ENCODE measurements around the gene DRP2. TPM values are rescaled to one million over a fixed set of nuclear protein-coding genes. Genes with fewer than 3 reads are reported as not detected.

Gene DRP2
- total RNA-seq: 0.15 and 0.47 TPM in 2 replicates

DNA sequence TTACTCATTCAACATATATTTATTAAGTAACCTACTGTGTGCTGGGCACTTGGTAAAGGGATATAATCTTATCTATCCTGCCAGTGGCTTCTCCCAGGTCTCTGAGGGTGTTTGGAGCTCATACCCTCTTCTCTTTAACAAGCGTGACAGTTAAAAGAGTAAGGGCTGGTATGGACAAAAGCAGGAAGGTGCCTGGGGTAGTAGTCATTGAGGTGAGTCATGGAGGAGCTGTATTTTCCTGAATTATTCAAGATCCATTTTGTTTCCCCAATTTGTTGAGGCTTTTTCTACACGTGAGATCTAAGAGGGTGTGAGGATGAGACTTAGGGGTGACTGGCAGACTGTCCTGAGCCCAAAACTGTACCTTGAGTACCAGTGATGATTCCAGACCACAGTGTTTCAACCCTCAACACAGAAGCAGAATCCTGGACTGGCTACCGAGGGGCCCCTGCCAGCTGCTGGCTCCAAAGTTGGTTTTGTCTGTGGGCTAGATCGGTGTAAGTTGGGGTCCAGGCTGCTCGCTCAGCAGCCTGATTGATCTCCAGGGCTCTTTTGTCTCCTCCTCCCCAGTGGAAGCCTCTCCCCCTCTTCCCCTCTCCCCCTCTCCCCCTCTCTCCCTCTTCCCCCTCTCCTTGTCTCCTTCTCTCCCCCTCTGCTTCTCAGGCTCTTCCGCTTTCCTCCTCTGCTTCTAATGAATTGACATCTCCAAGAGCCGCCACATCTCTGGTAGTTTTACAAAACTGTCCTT, at the start of gene DRP2:
DRP2 (plus strand) TSS at position 671 of the 748 bp plus-strand sequence. CDS start 11,862 bp downstream, outside the sequence.

DNA sequence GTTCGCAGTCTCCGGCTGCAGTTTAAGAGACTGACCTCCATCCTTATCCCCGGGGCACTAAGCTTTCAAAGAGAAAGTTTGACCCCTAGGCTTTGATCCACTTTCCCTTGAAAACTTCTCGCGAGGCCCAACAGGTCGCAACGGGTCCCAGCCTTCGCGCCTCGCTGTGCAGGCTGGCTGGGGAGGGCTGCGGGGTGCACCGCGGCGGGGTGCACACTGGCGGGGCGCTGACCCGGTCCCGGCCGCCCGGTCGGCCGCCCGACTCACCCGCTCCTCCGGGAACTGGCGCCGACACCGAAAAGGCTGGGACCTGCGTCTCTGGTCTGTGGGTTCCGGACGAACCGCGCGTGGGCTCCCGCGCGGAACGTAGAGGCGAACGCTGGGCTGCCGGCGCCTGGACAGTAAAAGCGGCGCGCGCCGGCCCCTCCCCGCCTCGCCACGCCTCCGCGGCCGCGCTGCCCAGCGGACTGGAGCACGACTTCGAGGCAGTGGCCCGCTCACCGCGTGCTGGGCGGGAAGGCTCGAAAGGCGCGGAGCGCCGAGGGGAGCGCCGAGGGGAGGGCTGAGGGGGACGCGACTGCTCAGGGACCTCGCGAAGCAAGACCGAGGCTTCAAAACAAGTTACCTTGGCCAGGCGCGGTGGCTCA, 71.5 kb downstream of the DRP2 start, which contains the start of gene TAF7L:
TAF7L (minus strand) TSS at position 378 of the 647 bp plus-strand sequence. CDS start 3,791 bp downstream, outside the sequence.

Other genes with a start within 250 kb of the DRP2 start
- 23.3 and 26.8 TPM in 2 replicates for gene TRMT2B, start 167.7 kb upstream of the DRP2 start, total RNA-seq
- gene TMEM35A, start 140.9 kb upstream of the DRP2 start, total RNA-seq: 1.7 and 1.8 TPM in 2 replicates
- 17.7 and 24.8 TPM in 2 replicates for gene CENPI, start 121.6 kb upstream of the DRP2 start, total RNA-seq
- gene TAF7L, start 71.5 kb downstream of the DRP2 start, total RNA-seq: 1.00 and 1.1 TPM in 2 replicates
- 7.2 and 10.3 TPM in 2 replicates for gene TIMM8A, start 129.0 kb downstream of the DRP2 start, total RNA-seq
- not detected in 2 replicates for gene BTK, start 166.4 kb downstream of the DRP2 start, total RNA-seq
- 1,983 and 2,269 TPM in 2 replicates for gene RPL36A, start 171.2 kb downstream of the DRP2 start, total RNA-seq
- 40.5 and 45.6 TPM in 2 replicates for gene GLA, start 188.1 kb downstream of the DRP2 start, total RNA-seq
- gene HNRNPH2, start 188.4 kb downstream of the DRP2 start, total RNA-seq: 48.9 and 56.4 TPM in 2 replicates

Measured in mammary microvascular endothelial cell (primary cell).